DOHH2 (cell line): ENCODE results near the gene PAX3.

Experiments used
- CTCF ChIP-seq: fragments of 200-600 bp; sonication (generic); IDR thresholded peaks from one replicate; pipeline ENCODE4 v1.5.1; 2014; ENCODE audit warnings: antibody characterized with exemption, mild to moderate bottlenecking, low read depth, low read length; ENCODE audit not compliant: poor library complexity, severe bottlenecking
- EZH2phosphoT487 ChIP-seq: fragments of 200-600 bp; sonication (generic); IDR thresholded peaks from 2 replicates; pipeline ENCODE4 v1.6.1; 2017; ENCODE audit warnings: borderline replicate concordance, mild to moderate bottlenecking, antibody characterized with exemption, low read length, moderate library complexity, mixed read lengths

GRCh38 chr2:222272446-222273015 lies 26.3 kb downstream of the PAX3 start:
- no peak for TF ChIP-seq CTCF
- no peak for TF ChIP-seq EZH2phosphoT487
